ENCODE measurements around the gene CLMP.
"Not testable (repeated sequence)": the region's sequence is repeated elsewhere in the genome, so short reads cannot be mapped to it uniquely, and the experiment has no call there.

- TF ChIP-seq CTCF, POLR2A (IDR thresholded peaks at IDR 0.05): not testable (repeated sequence)
These were observed 11.0 kb upstream of the CLMP start for GRCh38 chr11:123206055-123206454.

All from body of pancreas (tissue), 4 donors.